T-helper 1 cell treated with Interleukin-12 subunit alpha and Interleukin-12 subunit beta and Interleukin-4 antibody, amounts not matched to agents 30 μg/mL and 1 μg/mL, for 36 hours (primary cell): ENCODE data around the gene TMEM267.
A peak's percentile ranks its signal among the peaks of the same experiment; 100 is the strongest.
"Not testable (repeated sequence)": the region's sequence is repeated elsewhere in the genome, so short reads cannot be mapped to it uniquely, and the experiment has no call there.

Source experiments
- H3K27ac Mint-ChIP-seq: one replicate; pipeline ENCODE4 v1.8.0; 2021; ENCODE audit warnings: mild to moderate bottlenecking, mixed read lengths
- H3K27me3 Mint-ChIP-seq: one replicate; pipeline ENCODE4 v1.8.0; 2021; ENCODE audit warnings: low read depth, mixed read lengths
- H3K36me3 Mint-ChIP-seq: one replicate; pipeline ENCODE4 v1.8.0; 2021; ENCODE audit warnings: low read depth, mixed read lengths
- H3K4me1 Mint-ChIP-seq: one replicate; pipeline ENCODE4 v1.8.0; 2021; ENCODE audit warnings: low read depth, mixed read lengths
- H3K4me3 Mint-ChIP-seq: one replicate; pipeline ENCODE4 v1.8.0; 2021; ENCODE audit warnings: mild to moderate bottlenecking, moderate library complexity, mixed read lengths
- H3K9me3 Mint-ChIP-seq: one replicate; pipeline ENCODE4 v1.8.0; 2021; ENCODE audit warnings: mixed read lengths

Gene TMEM267

GRCh38 chr5:43402524-43403066, 81.1 kb downstream of the TMEM267 start:
- not testable (repeated sequence) for H3K27ac Mint-ChIP-seq, H3K36me3 Mint-ChIP-seq, H3K4me3 Mint-ChIP-seq, H3K4me1 Mint-ChIP-seq
- H3K9me3 Mint-ChIP-seq, result peaks cover 29% of the 10 kb centered on the region
- peaks cover 18% of the 10 kb centered on the region for H3K27me3 Mint-ChIP-seq

GRCh38 chr5:43401827-43402226, 81.8 kb downstream of the TMEM267 start:
- peaks cover 7% of the 10 kb centered on the region for H3K36me3 Mint-ChIP-seq
- H3K9me3 Mint-ChIP-seq, result peaks cover 26% of the 10 kb centered on the region
- peaks cover 16% of the 10 kb centered on the region for H3K27me3 Mint-ChIP-seq
- H3K27ac Mint-ChIP-seq, result no peak overlapping the region
- H3K4me1 Mint-ChIP-seq, result peaks cover 8% of the 10 kb centered on the region
- H3K4me3 Mint-ChIP-seq, result no peak overlapping the region

- Mint-ChIP-seq H3K4me1 (peaks cover 13% of the 10 kb centered on the region), H3K27ac (no peak overlapping the region), H3K27me3 (peaks cover 7% of the 10 kb centered on the region), H3K9me3 (peaks cover 17% of the 10 kb centered on the region), H3K4me3 (no peak overlapping the region), H3K36me3 (peaks cover 8% of the 10 kb centered on the region)
Measured at GRCh38 chr5:43400082-43400481, 83.6 kb downstream of the TMEM267 start.

- H3K4me1 Mint-ChIP-seq, result peaks cover 13% of the 10 kb centered on the region
- no peaks in the 10 kb centered on the region for H3K27me3 Mint-ChIP-seq
- peak overlapping the region; percentile 99 for H3K27ac Mint-ChIP-seq
- peaks cover 8% of the 10 kb centered on the region for H3K36me3 Mint-ChIP-seq
- no peaks in the 10 kb centered on the region for H3K9me3 Mint-ChIP-seq
- H3K4me3 Mint-ChIP-seq, result peak overlapping the region; percentile 99
Measured at GRCh38 chr5:43396762-43397304, 86.8 kb downstream of the TMEM267 start.
